ENCODE data around the gene RCOR2.

Gene RCOR2

DNA sequence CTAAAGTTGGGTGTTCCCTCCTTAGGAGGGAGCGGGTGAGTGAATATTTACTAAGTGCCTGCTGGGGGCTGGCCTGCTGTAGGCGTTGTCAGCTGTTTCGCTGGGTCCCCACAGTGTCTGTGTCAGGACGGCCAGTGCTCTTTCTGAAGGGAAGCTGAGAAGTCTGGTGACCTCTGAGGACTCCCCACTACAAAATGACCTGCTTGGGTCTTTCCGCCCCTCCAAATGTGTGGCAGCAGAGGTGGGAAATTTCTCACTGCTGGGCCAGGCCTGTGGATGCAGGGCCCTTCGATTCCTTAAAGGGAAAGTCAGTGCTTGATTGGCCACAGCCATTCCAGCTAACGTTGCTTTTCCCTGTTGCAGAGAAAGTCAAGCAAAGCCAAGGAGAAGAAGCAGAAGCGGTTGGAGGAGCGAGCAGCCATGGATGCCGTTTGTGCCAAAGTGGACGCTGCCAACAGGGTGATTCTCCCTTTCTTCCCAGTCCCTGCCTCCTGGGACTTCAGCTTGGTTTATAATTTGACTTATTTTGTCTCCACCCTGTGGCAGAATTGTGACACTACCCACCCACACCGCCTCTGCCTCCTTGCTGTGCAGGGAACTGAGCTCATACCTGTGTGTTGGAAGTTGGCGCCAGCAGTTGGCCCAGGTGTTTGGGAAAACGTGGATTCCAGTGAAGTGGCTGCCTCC is 28.7 kb upstream of the RCOR2 start:
- TF ChIP-seq, protein P1, sequence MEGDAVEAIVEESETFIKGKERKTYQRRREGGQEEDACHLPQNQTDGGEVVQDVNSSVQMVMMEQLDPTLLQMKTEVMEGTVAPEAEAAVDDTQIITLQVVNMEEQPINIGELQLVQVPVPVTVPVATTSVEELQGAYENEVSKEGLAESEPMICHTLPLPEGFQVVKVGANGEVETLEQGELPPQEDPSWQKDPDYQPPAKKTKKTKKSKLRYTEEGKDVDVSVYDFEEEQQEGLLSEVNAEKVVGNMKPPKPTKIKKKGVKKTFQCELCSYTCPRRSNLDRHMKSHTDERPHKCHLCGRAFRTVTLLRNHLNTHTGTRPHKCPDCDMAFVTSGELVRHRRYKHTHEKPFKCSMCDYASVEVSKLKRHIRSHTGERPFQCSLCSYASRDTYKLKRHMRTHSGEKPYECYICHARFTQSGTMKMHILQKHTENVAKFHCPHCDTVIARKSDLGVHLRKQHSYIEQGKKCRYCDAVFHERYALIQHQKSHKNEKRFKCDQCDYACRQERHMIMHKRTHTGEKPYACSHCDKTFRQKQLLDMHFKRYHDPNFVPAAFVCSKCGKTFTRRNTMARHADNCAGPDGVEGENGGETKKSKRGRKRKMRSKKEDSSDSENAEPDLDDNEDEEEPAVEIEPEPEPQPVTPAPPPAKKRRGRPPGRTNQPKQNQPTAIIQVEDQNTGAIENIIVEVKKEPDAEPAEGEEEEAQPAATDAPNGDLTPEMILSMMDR (conservative IDR thresholded peaks at IDR 0.05; ENCODE audit: low read depth, low read length) = peak; percentile 79
- H3K4me3 ChIP-seq (ENCODE audit: low read depth, low read length) = peak overlapping the region; percentile 28
- DNase-seq (ENCODE audit: low read depth) = peak; percentile 79

DNA sequence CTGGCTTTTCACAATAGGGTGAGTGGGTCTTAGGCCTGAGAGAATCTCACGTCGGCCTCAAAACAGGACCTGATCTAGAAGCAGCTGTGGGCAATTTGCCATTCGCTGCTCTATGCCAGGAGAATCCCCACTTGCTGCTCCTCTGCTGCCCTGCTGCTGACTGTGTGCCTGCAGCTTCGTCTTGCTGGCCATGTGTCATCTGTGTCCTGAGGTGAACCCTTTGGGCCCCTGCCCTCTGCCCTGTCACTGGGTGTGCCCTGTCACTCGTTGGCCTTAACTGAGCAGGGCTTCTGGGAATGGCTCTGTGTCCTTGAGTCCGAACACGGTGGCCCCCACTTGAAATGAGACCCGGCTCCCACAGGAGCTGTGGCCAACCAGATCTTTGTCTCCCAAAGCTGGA is 28.0 kb upstream of the RCOR2 start:
- no peak for DNase-seq (ENCODE audit: low read depth)

GRCh38 chr11:63942803-63943202 is 25.8 kb upstream of the RCOR2 start:
- no peak for DNase-seq (ENCODE audit: low read depth)
- no peak overlapping the region for H3K4me3 ChIP-seq (ENCODE audit: low read depth, low read length)
- TF ChIP-seq, protein P1 (conservative IDR thresholded peaks at IDR 0.05; ENCODE audit: low read depth, low read length) = no peak

More for the DNA sequence above, 28.0 kb upstream of the RCOR2 start:
- TF ChIP-seq, protein P1 (conservative IDR thresholded peaks at IDR 0.05; ENCODE audit: low read depth, low read length) = no peak
- no peak overlapping the region for H3K4me3 ChIP-seq (ENCODE audit: low read depth, low read length)

DNA sequence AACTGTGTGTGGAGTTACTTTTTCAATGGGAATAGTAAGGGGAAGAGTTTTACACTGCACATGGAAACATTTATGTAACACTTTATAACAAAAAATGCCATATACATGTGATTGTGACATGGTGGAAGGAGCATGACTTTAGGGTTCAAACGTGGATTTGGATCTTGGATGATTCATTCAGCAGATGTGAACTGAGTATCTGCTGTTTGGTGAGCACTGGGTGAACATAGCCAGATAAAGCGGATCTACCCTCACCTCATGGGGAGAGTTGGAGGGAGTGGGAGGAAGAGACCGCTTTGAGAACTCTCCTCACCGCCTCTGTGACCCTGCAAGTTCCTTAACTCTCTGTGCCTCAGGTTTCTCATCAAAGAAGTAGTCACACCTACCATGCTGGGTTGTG is 24.9 kb upstream of the RCOR2 start:
- H3K4me3 ChIP-seq (ENCODE audit: low read depth, low read length) = no peak overlapping the region
- TF ChIP-seq, protein P1 (conservative IDR thresholded peaks at IDR 0.05; ENCODE audit: low read depth, low read length) = no peak
- DNase-seq (ENCODE audit: low read depth) = no peak

DNA sequence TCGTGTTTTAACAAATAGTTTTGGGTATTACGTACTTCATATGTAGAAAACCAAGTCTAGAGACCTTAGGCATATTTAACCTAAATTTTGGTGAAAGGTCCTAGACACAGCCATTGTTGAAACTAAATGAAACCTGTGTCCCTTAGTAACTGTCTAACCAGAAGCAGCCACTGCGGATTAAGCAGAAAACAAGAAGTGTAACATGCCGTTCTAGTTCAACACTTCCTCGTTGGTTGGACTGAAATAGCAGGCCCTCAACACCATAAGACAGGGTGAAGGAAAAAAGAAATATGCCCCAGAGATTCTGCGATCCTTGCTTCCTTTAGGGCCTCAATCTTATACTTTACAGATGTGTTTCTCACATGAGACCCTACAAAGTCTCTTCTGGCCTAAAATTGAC is 23.8 kb upstream of the RCOR2 start:
- H3K4me3 ChIP-seq (ENCODE audit: low read depth, low read length) = no peak overlapping the region
- TF ChIP-seq, protein P1 (conservative IDR thresholded peaks at IDR 0.05; ENCODE audit: low read depth, low read length) = no peak
- no peak for DNase-seq (ENCODE audit: low read depth)

DNA sequence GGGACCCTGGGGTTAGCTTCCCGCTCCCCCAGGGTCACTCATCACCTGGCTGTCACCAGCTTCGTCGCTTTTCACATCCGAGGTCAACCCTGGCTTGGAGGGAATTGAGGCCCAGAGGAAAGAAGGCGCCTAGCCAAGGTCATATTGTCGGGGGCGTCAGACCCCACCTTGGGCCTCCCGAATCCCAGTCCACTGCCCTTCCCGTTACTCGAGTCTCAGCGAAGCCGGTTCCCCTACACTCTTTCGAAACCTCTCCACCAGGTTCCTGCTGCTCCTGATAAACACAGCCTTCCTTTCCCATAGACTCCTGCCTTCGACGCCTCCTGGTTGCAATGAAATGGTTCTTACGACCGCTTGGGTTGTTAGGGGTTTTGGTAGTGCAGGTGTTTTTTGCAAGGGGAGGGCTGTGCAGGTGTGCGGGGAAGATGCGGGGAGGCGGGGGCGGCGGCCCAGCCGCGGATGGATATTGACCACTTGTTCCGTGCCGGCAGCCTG is 22.5 kb upstream of the RCOR2 start:
- DNase-seq (ENCODE audit: low read depth) = peak; percentile 53

More for the DNA sequence above, 22.5 kb upstream of the RCOR2 start:
- peak overlapping the region; percentile 73 for H3K4me3 ChIP-seq (ENCODE audit: low read depth, low read length)
- TF ChIP-seq, protein P1 (conservative IDR thresholded peaks at IDR 0.05; ENCODE audit: low read depth, low read length) = peak; percentile 35

Data from choroid plexus epithelial cell (primary cell).